22Rv1 (cell line): Measurements from ENCODE around the gene APOBR.

Source experiments
- ZFX ChIP-seq: fragments of 450-650 bp; IDR thresholded peaks from 2 replicates; pipeline ENCODE4 v1.6.1; 2017; ENCODE audit warnings: antibody characterized with exemption, borderline replicate concordance
- TF ChIP-seq, protein P1 (sequence below): fragments of 450-650 bp; IDR thresholded peaks from 2 replicates; pipeline ENCODE4 v1.5.1; 2017; ENCODE audit warnings: mild to moderate bottlenecking

DNA sequence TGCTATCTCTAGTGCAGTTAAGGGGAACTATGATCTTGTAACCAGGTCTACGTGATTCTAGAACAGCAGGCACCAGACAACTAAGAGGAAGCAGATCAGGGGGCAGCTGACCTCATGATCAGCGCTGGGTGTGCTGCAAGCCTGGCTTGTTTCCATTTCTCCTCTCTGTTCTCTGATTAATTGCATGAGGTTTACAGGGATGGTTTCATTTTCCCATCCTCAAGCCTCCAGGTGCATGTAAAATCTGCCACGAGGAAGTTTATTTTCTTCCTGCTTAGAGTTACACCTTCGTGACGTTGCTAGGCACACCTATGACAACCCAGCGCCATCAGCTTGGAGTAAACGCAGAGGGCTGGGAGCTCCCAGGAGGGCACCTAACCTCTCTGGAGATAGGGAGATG is 48.6 kb downstream of the APOBR start:
- TF ChIP-seq, protein P1, sequence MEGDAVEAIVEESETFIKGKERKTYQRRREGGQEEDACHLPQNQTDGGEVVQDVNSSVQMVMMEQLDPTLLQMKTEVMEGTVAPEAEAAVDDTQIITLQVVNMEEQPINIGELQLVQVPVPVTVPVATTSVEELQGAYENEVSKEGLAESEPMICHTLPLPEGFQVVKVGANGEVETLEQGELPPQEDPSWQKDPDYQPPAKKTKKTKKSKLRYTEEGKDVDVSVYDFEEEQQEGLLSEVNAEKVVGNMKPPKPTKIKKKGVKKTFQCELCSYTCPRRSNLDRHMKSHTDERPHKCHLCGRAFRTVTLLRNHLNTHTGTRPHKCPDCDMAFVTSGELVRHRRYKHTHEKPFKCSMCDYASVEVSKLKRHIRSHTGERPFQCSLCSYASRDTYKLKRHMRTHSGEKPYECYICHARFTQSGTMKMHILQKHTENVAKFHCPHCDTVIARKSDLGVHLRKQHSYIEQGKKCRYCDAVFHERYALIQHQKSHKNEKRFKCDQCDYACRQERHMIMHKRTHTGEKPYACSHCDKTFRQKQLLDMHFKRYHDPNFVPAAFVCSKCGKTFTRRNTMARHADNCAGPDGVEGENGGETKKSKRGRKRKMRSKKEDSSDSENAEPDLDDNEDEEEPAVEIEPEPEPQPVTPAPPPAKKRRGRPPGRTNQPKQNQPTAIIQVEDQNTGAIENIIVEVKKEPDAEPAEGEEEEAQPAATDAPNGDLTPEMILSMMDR = no peak
- no peak for TF ChIP-seq ZFX
